NCI-H128 (cell line): ENCODE data around the gene MAT2B.

Experiments
- DNase-seq: peaks from one replicate; lab custom pipeline; 2025; ENCODE audit not compliant: unreplicated experiment; lab: John Stamatoyannopoulos, UW

The MAT2B gene

GRCh38 chr5:163548649-163549048 is 43.2 kb downstream of the MAT2B start:
- no peak for DNase-seq

- DNase-seq = no peak
Measured at GRCh38 chr5:163551156-163551555, 45.7 kb downstream of the MAT2B start.

- no peak for DNase-seq
Measured at GRCh38 chr5:163552536-163552935, 47.1 kb downstream of the MAT2B start.

- DNase-seq = no peak
Measured at GRCh38 chr5:163561339-163561738, 55.9 kb downstream of the MAT2B start.

- DNase-seq = no peak
Measured at GRCh38 chr5:163562071-163562470, 56.7 kb downstream of the MAT2B start.

- DNase-seq = no peak
Measured at GRCh38 chr5:163563112-163563511, 57.7 kb downstream of the MAT2B start.

- no peak for DNase-seq
Measured at GRCh38 chr5:163563880-163564279, 58.5 kb downstream of the MAT2B start.

GRCh38 chr5:163564321-163564938 is 59.0 kb downstream of the MAT2B start:
- no peak for DNase-seq

GRCh38 chr5:163565492-163565891 is 60.1 kb downstream of the MAT2B start:
- DNase-seq = no peak

- no peak for DNase-seq
Measured at GRCh38 chr5:163565931-163566608, 60.7 kb downstream of the MAT2B start.

- no peak for DNase-seq
Measured at GRCh38 chr5:163566678-163567077, 61.3 kb downstream of the MAT2B start.

GRCh38 chr5:163567811-163568210 is 62.4 kb downstream of the MAT2B start:
- DNase-seq = no peak
